Midbrain (tissue), 1 donor: ENCODE measurements around the gene ST3GAL4.

Source experiments
- DNase-seq: peaks from one replicate; lab custom pipeline; 2025; lab: John Stamatoyannopoulos, UW

The ST3GAL4 gene

GRCh38 chr11:126408496-126408895 is 53.0 kb downstream of the ST3GAL4 start:
- no peak for DNase-seq

- DNase-seq: no peak
Observed at GRCh38 chr11:126408901-126409619, 53.6 kb downstream of the ST3GAL4 start.

GRCh38 chr11:126409620-126409985 is 54.1 kb downstream of the ST3GAL4 start:
- no peak for DNase-seq

GRCh38 chr11:126410649-126411048 is 55.2 kb downstream of the ST3GAL4 start:
- DNase-seq: no peak

- DNase-seq: no peak
Observed at GRCh38 chr11:126411971-126412381, 56.5 kb downstream of the ST3GAL4 start.

DNA sequence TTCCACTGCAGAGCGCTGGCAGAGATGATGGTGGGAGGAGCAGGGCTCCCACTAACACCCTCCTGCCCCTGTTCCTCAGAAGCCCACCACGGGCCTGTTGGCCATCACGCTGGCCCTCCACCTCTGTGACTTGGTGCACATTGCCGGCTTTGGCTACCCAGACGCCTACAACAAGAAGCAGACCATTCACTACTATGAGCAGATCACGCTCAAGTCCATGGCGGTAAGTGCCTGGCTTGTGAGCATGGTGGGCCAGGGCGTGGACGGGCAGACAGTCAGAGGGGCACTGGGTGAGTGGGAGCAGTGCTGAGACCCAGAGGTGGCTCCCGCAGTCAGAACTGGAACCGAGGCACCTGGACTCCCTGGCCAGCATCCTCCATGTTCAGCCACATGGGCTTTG is 57.9 kb downstream of the ST3GAL4 start:
- DNase-seq: no peak

GRCh38 chr11:126413843-126414405 is 58.4 kb downstream of the ST3GAL4 start:
- DNase-seq: no peak

GRCh38 chr11:126414615-126415014 is 59.1 kb downstream of the ST3GAL4 start:
- no peak for DNase-seq

DNA sequence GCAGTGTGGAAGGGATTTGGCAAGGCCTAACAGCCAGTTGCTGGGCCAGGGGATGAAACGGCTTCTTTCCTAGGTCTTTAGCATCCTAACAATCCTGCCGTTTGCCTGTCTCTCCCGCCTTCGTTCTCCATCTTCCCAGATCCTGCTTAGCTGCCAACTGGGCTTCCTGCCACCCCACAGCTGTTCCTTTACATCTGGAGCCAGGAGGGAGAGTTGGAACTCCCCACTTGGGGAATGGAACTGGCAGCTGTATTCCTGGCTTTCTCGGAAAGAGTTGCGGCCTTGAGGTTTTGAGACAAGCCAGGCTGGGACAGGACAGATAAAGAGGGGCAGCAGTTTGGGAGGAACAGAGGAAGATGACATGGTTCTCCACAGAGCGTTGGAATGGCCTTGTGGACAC is 59.6 kb downstream of the ST3GAL4 start:
- peak; percentile 70 for DNase-seq

DNA sequence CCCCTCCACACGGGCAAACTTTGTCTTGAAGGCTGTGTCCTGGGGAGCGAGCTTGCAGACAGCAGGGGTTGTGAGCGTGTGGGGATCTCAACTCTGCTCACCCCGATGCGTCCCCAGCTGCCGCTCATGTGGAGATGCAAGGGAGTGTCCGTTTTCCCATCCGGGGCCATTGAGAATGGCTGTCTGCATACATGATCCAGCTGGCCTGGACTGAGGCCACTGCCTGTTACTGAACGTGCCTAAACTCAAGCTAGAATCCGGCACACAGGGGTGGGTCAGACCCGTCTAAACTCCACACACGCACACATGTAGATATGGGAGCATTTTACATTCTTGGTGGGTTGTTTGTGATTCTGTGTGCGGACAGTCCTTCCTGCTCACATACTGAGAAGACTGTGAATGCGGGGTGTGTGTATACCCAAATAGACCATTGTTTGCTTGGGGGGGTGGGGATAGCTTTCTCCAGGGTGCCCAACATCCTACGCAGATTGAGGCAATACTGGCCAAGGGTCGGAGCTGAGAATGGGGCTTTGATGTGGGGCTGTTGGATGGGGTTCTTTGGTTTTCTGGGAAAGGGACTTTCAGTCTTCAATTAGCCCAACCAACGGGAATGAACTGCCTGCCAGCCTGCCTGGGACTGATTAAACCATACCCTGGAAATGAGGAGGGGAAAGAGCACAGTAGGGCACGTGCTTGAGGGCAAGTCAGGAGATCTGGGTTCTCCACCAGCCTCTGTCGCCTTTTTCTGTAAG is 60.4 kb downstream of the ST3GAL4 start:
- peak; percentile 31 for DNase-seq

DNA sequence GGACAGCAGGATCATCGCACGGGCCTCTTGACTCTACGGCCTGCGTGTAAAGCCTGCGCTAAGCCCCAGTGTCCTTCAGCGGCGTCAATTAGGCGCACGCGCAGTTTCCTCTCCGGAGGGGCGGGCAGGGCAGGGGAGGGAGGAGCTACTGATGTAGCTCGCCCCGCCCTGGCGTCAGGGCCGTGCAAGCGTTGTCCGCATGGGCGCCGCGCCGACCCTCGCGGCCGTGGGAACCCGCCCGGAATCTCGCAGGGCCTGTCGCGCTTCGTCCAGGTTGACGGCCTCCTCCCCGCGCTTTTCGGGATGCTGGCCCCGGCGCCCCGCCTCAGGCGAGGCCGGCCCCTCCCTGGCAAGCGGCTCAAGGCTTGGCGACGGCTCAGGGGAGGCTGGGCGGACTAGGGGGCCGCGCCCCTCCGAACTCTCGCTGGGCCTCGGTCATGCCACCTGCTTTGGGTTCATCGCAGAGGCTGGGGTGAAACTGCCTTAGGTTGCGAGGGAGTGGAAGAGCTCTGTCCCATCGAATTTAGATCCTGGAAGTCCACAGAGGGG is 61.1 kb downstream of the ST3GAL4 start:
- DNase-seq: peak; percentile 91

- DNase-seq: no peak
Observed at GRCh38 chr11:126417091-126417862, 61.8 kb downstream of the ST3GAL4 start.

- no peak for DNase-seq
Observed at GRCh38 chr11:126418887-126419286, 63.4 kb downstream of the ST3GAL4 start.

- no peak for DNase-seq
Observed at GRCh38 chr11:126419801-126420697, 64.6 kb downstream of the ST3GAL4 start.

DNA sequence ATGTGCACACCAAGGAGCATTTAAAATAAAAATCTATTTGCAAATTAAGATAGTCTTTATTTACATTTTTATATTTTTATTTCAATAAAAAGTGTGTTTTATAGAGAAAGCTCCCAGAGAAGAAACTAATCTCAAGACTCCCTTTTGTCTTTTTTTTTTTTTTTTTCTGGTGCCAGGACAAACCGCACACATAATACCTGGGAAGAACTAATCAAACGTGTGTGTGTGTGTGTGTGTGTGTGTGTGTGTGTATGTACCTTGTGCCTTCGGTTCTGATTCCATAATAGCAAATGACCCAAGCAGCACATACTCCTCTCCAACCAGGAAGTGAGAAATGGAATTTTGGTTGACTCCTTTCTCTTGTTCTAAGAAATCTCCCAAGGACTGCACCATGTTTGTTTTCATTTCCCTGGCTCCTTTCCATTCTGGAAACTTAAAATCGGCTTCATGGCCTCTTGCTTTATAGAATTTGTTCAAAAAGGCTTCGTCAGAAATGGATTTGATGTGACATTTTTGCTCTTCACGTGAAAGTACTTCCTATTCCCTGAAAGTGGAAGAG is 65.3 kb downstream of the ST3GAL4 start:
- DNase-seq: no peak

DNA sequence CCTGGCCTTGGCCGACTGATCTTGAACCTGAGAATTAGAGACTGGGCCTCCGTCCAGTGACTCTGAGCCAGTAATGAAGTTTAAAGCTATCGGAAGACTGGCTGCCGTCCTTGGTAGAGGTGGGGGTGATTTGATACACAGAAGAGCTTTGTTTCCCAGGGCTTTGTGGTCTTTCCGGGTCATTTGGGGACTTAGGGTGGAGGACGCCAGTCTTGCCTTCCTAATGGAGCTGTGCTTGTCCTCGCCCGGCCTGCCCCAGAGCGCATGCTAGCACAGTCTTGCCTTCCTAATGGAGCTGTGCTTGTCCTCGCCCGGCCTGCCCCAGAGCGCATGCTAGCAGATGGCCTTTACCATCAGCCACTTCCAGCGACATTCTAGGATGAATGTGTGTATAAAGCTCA is 65.8 kb downstream of the ST3GAL4 start:
- no peak for DNase-seq

GRCh38 chr11:126422446-126422845 is 67.0 kb downstream of the ST3GAL4 start:
- DNase-seq: no peak

- DNase-seq: no peak
Observed at GRCh38 chr11:126423154-126423553, 67.7 kb downstream of the ST3GAL4 start.

GRCh38 chr11:126423743-126424142 is 68.3 kb downstream of the ST3GAL4 start:
- no peak for DNase-seq

GRCh38 chr11:126424471-126425039 is 69.1 kb downstream of the ST3GAL4 start:
- no peak for DNase-seq
